GM23338 (cell line): ENCODE data around the gene ADRA1B. TPM values are rescaled to one million over a fixed set of nuclear protein-coding genes. Genes with fewer than 3 reads are reported as not detected.

Experiments used
- ATAC-seq: fragments of 200-7000 bp; cut with Tn5 transposase; 3 replicates; pipeline ENCODE4 v1.9.1; 2020
- DNase-seq: peaks from one replicate; pipeline ENCODE4 v3.0.0-alpha.2; 2015; ENCODE audit warnings: low spot score
- H2AFZ ChIP-seq: fragments of 200-600 bp; sonication (generic); 2 replicates; pipeline ENCODE4 v1.8.0; 2016; ENCODE audit warnings: antibody characterized with exemption, mild to moderate bottlenecking, moderate library complexity
- H3F3A ChIP-seq: fragments of 200-600 bp; sonication (generic); replicated peaks from 2 replicates; pipeline ENCODE4 v1.8.0; 2017; ENCODE audit warnings: antibody characterized with exemption, mixed run types, low read depth
- H3K27ac ChIP-seq: fragments of 200-600 bp; sonication (generic); 2 replicates; pipeline ENCODE4 v1.6.1; 2016; ENCODE audit warnings: low read depth
- H3K27me3 ChIP-seq: fragments of 200-600 bp; sonication (generic); 2 replicates; pipeline ENCODE4 v1.8.0; 2016; ENCODE audit warnings: mild to moderate bottlenecking, mixed run types, moderate library complexity; ENCODE audit not compliant: insufficient read depth
- H3K36me3 ChIP-seq: fragments of 200-600 bp; sonication (generic); 2 replicates; pipeline ENCODE4 v1.8.0; 2016; ENCODE audit warnings: mild to moderate bottlenecking; ENCODE audit not compliant: insufficient read depth
- H3K4me1 ChIP-seq: fragments of 200-600 bp; sonication (generic); 2 replicates; pipeline ENCODE4 v1.8.0; 2016; ENCODE audit warnings: mild to moderate bottlenecking, moderate library complexity; ENCODE audit not compliant: insufficient read depth
- H3K4me2 ChIP-seq: fragments of 200-600 bp; sonication (generic); 2 replicates; pipeline ENCODE4 v1.7.1; 2017; ENCODE audit warnings: mixed run types
- H3K4me3 ChIP-seq: fragments of 200-600 bp; sonication (generic); 2 replicates; pipeline ENCODE4 v1.6.1; 2016; ENCODE audit warnings: mixed run types
- H3K79me2 ChIP-seq: fragments of 200-600 bp; sonication (generic); replicated peaks from 2 replicates; pipeline ENCODE4 v1.8.0; 2017; ENCODE audit warnings: mild to moderate bottlenecking; ENCODE audit not compliant: insufficient read depth
- H3K9me2 ChIP-seq: fragments of 200-600 bp; sonication (generic); 2 replicates; pipeline ENCODE4 v1.8.0; 2017; ENCODE audit not compliant: insufficient read depth
- H4K20me1 ChIP-seq: fragments of 200-600 bp; sonication (generic); replicated peaks from 2 replicates; pipeline ENCODE4 v1.8.0; 2017; ENCODE audit warnings: mild to moderate bottlenecking; ENCODE audit not compliant: insufficient read depth
- H3K27ac Mint-ChIP-seq: 2 replicates; pipeline ENCODE4 v1.8.0; 2020; ENCODE audit warnings: inconsistent platforms, mild to moderate bottlenecking, moderate library complexity, mixed read lengths
- H3K27me3 Mint-ChIP-seq: 3 replicates; pipeline ENCODE4 v1.8.0; 2022; ENCODE audit warnings: low read depth, mild to moderate bottlenecking, moderate library complexity, mixed read lengths, inconsistent platforms; ENCODE audit not compliant: insufficient read depth, poor library complexity
- H3K36me3 Mint-ChIP-seq: 3 replicates; pipeline ENCODE4 v1.8.0; 2021; ENCODE audit warnings: low read depth, mild to moderate bottlenecking, inconsistent platforms, moderate library complexity, mixed read lengths
- H3K4me1 Mint-ChIP-seq: 3 replicates; pipeline ENCODE4 v1.8.0; 2020; ENCODE audit warnings: mild to moderate bottlenecking, inconsistent platforms, mixed read lengths
- H3K4me3 Mint-ChIP-seq: 3 replicates; pipeline ENCODE4 v1.8.0; 2021; ENCODE audit warnings: moderate library complexity, mild to moderate bottlenecking, inconsistent platforms, mixed read lengths
- H3K9me3 Mint-ChIP-seq: 3 replicates; pipeline ENCODE4 v1.8.0; 2020; ENCODE audit warnings: moderate library complexity, mild to moderate bottlenecking, inconsistent platforms, mixed read lengths
- CREB1 ChIP-seq: fragments of 250-450 bp; sonication (Bioruptor Pico); IDR thresholded peaks from 2 replicates; pipeline ENCODE4 v1.5.0; 2020; ENCODE audit warnings: low read depth, mild to moderate bottlenecking, moderate library complexity
- CTCF ChIP-seq, 2 experiments: fragments of 200-600 bp in 1 of 2; sonication (generic) in 1 of 2; conservative IDR thresholded peaks; 2 replicates each; pipeline versions ENCODE4 v1.5.1 to v1.6.1; 2016 to 2017; ENCODE audit warnings: antibody characterized with exemption in 2 of 2, low read depth in 2 of 2, mild to moderate bottlenecking in 2 of 2, moderate library complexity in 1 of 2
- ETS1 ChIP-seq: IDR thresholded peaks from 2 replicates; pipeline ENCODE4 v1.6.1; 2016; ENCODE audit warnings: antibody characterized with exemption
- EZH2 ChIP-seq: fragments of 200-600 bp; sonication (generic); IDR thresholded peaks from one replicate; pipeline ENCODE4 v1.8.0; 2017; ENCODE audit warnings: antibody characterized with exemption, mild to moderate bottlenecking, low read depth; ENCODE audit not compliant: unreplicated experiment
- EZH2phosphoT487 ChIP-seq: fragments of 200-600 bp; sonication (generic); IDR thresholded peaks from one replicate; pipeline ENCODE4 v1.8.1; 2018; ENCODE audit warnings: antibody characterized with exemption; ENCODE audit not compliant: unreplicated experiment
- NANOG ChIP-seq: IDR thresholded peaks from 2 replicates; pipeline ENCODE4 v1.6.1; 2016; ENCODE audit warnings: antibody characterized with exemption, borderline replicate concordance
- REST ChIP-seq: IDR thresholded peaks from one replicate; pipeline ENCODE4 v1.6.1; 2018; ENCODE audit warnings: antibody characterized with exemption; ENCODE audit not compliant: unreplicated experiment
- STAT1 ChIP-seq: IDR thresholded peaks from one replicate; pipeline ENCODE4 v1.6.1; 2016; ENCODE audit warnings: antibody characterized with exemption; ENCODE audit not compliant: unreplicated experiment
- ZNF114 ChIP-seq: fragments of 250-450 bp; sonication (Bioruptor Pico); IDR thresholded peaks from 2 replicates; pipeline ENCODE4 v1.5.0; 2020; ENCODE audit warnings: mild to moderate bottlenecking, moderate library complexity
- polyA plus RNA-seq: library from polyadenylated mRNA; unstranded; fragments of >200 nt; fragmentation: Nextera tagmentation; extraction: Ambion mirVana; gene quantifications from 2 replicates; pipeline ENCODE4 v1.2.1, GENCODE V29; 2016
- total RNA-seq: library from RNA; depleted of rRNA; stranded (reverse); fragments of >200 nt; shearing (Covaris generic); gene quantifications from 2 replicates; pipeline ENCODE4 v1.2.3, GENCODE V29; 2014

The ADRA1B gene
- total and polyA plus RNA-seq, 2 experiments from 2014 or later: not detected

GRCh38 chr5:159913048-159913447 lies 3.2 kb upstream of the ADRA1B start:
- Histone ChIP-seq H3K27me3 (peaks cover 36% of the 10 kb centered on the region), H2AFZ (no peak overlapping the region), H4K20me1 (no peaks in the 10 kb centered on the region), H3K27ac (no peak overlapping the region), H3K9me2 (no peaks in the 10 kb centered on the region), H3K4me2 (no peak overlapping the region), H3K36me3 (no peaks in the 10 kb centered on the region), H3F3A (no peaks in the 10 kb centered on the region), H3K4me1 (peaks cover 14% of the 10 kb centered on the region), H3K4me3 (no peak overlapping the region), H3K79me2 (no peaks in the 10 kb centered on the region)
- Mint-ChIP-seq H3K36me3 (no peaks in the 10 kb centered on the region), H3K27me3 (peaks cover 23% of the 10 kb centered on the region), H3K4me1 (peaks cover 16% of the 10 kb centered on the region), H3K4me3 (no peak overlapping the region), H3K27ac (no peak overlapping the region), H3K9me3 (no peaks in the 10 kb centered on the region)
- TF ChIP-seq NANOG (no peak), CREB1 (no peak), STAT1 (no peak), EZH2phosphoT487 (no peak), CTCF (conservative IDR thresholded peaks at IDR 0.05; ENCODE audit: low read depth in 2 of 2) (no peak)
- ATAC-seq: no peak
- DNase-seq: no peak

GRCh38 chr5:159913501-159913900 lies 2.8 kb upstream of the ADRA1B start:
- peaks cover 23% of the 10 kb centered on the region for H3K27me3 Mint-ChIP-seq
- Histone ChIP-seq H3K27ac (no peak overlapping the region), H2AFZ (no peak overlapping the region), H3K79me2 (no peaks in the 10 kb centered on the region), H4K20me1 (no peaks in the 10 kb centered on the region), H3K4me2 (no peak overlapping the region), H3K4me3 (no peak overlapping the region), H3F3A (no peaks in the 10 kb centered on the region), H3K36me3 (no peaks in the 10 kb centered on the region), H3K27me3 (peaks cover 39% of the 10 kb centered on the region), H3K9me2 (no peaks in the 10 kb centered on the region), H3K4me1 (peaks cover 10% of the 10 kb centered on the region; the same call in 1 of the 2 replicates)
- no peak for TF ChIP-seq STAT1
- TF ChIP-seq CREB1: no peak
- no peak for TF ChIP-seq EZH2
- DNase-seq: no peak
- peaks cover 11% of the 10 kb centered on the region for H3K4me1 Mint-ChIP-seq
- no peaks in the 10 kb centered on the region for H3K36me3 Mint-ChIP-seq
- no peak overlapping the region for H3K4me3 Mint-ChIP-seq
- ATAC-seq: no peak
- H3K27ac Mint-ChIP-seq: no peak overlapping the region
- no peaks in the 10 kb centered on the region for H3K9me3 Mint-ChIP-seq

- Histone ChIP-seq H3K4me1 (peaks cover 8% of the 10 kb centered on the region; the same call in 1 of the 2 replicates), H3K27ac (no peak overlapping the region), H3K27me3 (peaks cover 43% of the 10 kb centered on the region), H4K20me1 (no peaks in the 10 kb centered on the region), H3K4me3 (peak overlapping the region; percentile 62), H2AFZ (peak overlapping the region; percentile 97), H3F3A (no peaks in the 10 kb centered on the region), H3K36me3 (no peaks in the 10 kb centered on the region), H3K9me2 (no peaks in the 10 kb centered on the region), H3K79me2 (no peaks in the 10 kb centered on the region), H3K4me2 (peak overlapping the region; percentile 86)
- Mint-ChIP-seq H3K9me3 (no peaks in the 10 kb centered on the region), H3K4me3 (peak overlapping the region; percentile 61), H3K27me3 (peaks cover 23% of the 10 kb centered on the region), H3K36me3 (no peaks in the 10 kb centered on the region), H3K4me1 (peaks cover 6% of the 10 kb centered on the region), H3K27ac (no peak overlapping the region)
- no peak for DNase-seq
- ATAC-seq: peak; percentile 10; the same call in 1 of the 3 replicates
- TF ChIP-seq EZH2: no peak
- TF ChIP-seq ETS1: no peak
- TF ChIP-seq STAT1: no peak
- TF ChIP-seq CREB1: no peak
- no peak for TF ChIP-seq EZH2phosphoT487
- no peak for TF ChIP-seq NANOG
- TF ChIP-seq REST: no peak
- no peak for TF ChIP-seq ZNF114 (CRISPR knock-in tag)
These were observed 819 bp downstream of the ADRA1B start for GRCh38 chr5:159916841-159917761.
